Thoracic aorta (tissue), 2 donors: ENCODE results near the gene PNMA1. TPM values are rescaled to one million over a fixed set of nuclear protein-coding genes. Genes with fewer than 3 reads are reported as not detected.

Source experiments
- ATAC-seq: fragments of 150-250 bp; one replicate; pipeline ENCODE4 v1.8.0; 2017; ENCODE audit warnings: low read depth; ENCODE audit not compliant: insufficient number of reproducible peaks, low FRiP score
- DNase-seq: peaks from one replicate; pipeline ENCODE4 v3.0.0-alpha.2; 2020; ENCODE audit warnings: low spot score
- H3K27ac ChIP-seq, 2 donors: fragments of 200-600 bp; sonication (generic); 1 replicate in 1 of 2; 2 replicates in 1 of 2; pipeline ENCODE4 v1.5.1; 2016; ENCODE audit warnings: mild to moderate bottlenecking in 2 of 2, moderate library complexity in 2 of 2
- H3K27me3 ChIP-seq: fragments of 200-600 bp; sonication (generic); replicated peaks from 2 replicates; pipeline ENCODE4 v1.6.0; 2016; ENCODE audit warnings: mild to moderate bottlenecking; ENCODE audit not compliant: insufficient read depth
- H3K36me3 ChIP-seq: fragments of 200-600 bp; sonication (generic); one replicate; pipeline ENCODE4 v1.5.1; 2016
- H3K4me1 ChIP-seq, 2 donors: fragments of 200-600 bp; sonication (generic); 1 replicate in 1 of 2; 2 replicates in 1 of 2; pipeline versions ENCODE4 v1.5.1 to v1.6.0; 2016; ENCODE audit warnings: low read depth in 2 of 2, mild to moderate bottlenecking in 1 of 2; ENCODE audit not compliant: control insufficient read depth in 1 of 2
- H3K4me3 ChIP-seq: fragments of 200-600 bp; sonication (generic); 2 replicates; pipeline ENCODE4 v1.5.1; 2016; ENCODE audit warnings: mild to moderate bottlenecking
- H3K9me3 ChIP-seq: fragments of 200-600 bp; sonication (generic); 2 replicates; pipeline ENCODE4 v1.5.1; 2016
- total RNA-seq, 2 donors: library from RNA; depleted of rRNA; stranded (reverse); fragments of >200 nt; gene quantifications; one replicate each; pipeline versions ENCODE4 v1.1.0 to v1.2.3, GENCODE V29; 2016
- TF ChIP-seq, protein P1 (sequence below): fragments of 200-600 bp; sonication (generic); IDR thresholded peaks from one replicate; pipeline ENCODE4 v1.5.1; 2019; ENCODE audit warnings: antibody characterized with exemption

Gene PNMA1
- total RNA-seq, 2 donors from 2014 or later, result 27.3 to 37.4 TPM

DNA sequence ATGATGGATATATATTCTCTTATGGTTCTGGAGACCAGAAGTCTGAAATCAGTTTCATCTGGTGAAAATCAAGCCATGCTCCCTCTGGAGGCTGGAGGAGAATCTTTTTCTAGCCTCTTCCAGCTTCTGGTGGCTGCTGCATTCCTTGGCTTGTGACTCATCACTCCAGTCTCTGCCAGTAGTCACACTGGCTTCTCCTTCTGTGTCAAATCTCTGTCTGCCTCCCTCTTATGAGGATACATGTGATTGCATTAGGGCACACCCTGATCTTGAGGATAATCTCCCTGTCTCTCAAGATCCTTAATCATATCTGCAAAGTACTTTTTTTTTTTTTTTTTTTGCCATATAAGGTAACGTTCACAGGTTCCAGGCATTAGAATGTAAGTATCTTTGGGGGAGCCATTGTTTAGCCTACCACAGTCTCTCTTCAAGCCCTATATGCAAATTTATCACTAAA lies 51.7 kb downstream of the PNMA1 start:
- TF ChIP-seq, protein P1, sequence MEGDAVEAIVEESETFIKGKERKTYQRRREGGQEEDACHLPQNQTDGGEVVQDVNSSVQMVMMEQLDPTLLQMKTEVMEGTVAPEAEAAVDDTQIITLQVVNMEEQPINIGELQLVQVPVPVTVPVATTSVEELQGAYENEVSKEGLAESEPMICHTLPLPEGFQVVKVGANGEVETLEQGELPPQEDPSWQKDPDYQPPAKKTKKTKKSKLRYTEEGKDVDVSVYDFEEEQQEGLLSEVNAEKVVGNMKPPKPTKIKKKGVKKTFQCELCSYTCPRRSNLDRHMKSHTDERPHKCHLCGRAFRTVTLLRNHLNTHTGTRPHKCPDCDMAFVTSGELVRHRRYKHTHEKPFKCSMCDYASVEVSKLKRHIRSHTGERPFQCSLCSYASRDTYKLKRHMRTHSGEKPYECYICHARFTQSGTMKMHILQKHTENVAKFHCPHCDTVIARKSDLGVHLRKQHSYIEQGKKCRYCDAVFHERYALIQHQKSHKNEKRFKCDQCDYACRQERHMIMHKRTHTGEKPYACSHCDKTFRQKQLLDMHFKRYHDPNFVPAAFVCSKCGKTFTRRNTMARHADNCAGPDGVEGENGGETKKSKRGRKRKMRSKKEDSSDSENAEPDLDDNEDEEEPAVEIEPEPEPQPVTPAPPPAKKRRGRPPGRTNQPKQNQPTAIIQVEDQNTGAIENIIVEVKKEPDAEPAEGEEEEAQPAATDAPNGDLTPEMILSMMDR, result no peak
- no peaks in the 10 kb centered on the region for H3K9me3 ChIP-seq
- H3K4me3 ChIP-seq, result no peak overlapping the region
- H3K4me1 ChIP-seq, result no peaks in the 10 kb centered on the region
- DNase-seq (no peak), ATAC-seq (peak; percentile 84)
- H3K27ac ChIP-seq, result no peak overlapping the region
- peaks cover 7% of the 10 kb centered on the region for H3K36me3 ChIP-seq
- no peaks in the 10 kb centered on the region for H3K27me3 ChIP-seq

DNA sequence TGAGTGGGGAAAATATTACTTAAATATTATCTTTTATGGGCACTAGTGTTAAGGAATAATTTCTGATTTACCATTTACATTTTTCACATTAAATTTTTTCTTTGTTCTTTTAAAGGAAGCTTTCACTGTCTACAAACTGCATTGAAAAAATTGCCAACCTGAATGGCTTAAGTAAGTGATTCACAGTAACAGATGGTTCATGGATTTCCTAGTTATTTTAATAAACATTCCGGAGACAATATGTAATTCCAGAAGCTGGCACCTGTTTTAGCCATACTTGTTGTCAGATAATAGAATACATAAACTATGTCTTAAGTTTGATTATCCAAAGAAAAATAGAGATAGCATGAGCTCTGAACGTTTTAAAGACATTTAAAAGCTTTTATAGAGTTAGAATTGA lies 52.3 kb downstream of the PNMA1 start:
- H3K27ac ChIP-seq, result no peak overlapping the region
- peaks cover 7% of the 10 kb centered on the region for H3K36me3 ChIP-seq
- no peak for ATAC-seq
- H3K4me3 ChIP-seq, result no peak overlapping the region
- no peak for DNase-seq
- no peaks in the 10 kb centered on the region for H3K27me3 ChIP-seq
- H3K9me3 ChIP-seq, result no peaks in the 10 kb centered on the region
- no peaks in the 10 kb centered on the region for H3K4me1 ChIP-seq
- TF ChIP-seq, protein P1, result no peak

Other genes with a start within 250 kb of the PNMA1 start
- gene RIOX1, start 223.5 kb downstream of the PNMA1 start, total RNA-seq, result 10 to 100 TPM; 16.7 to 24.1 TPM
- gene ACOT1, start 177.2 kb downstream of the PNMA1 start, total RNA-seq, result 10 to 100 TPM in 1 of 2 donors, 1 to 10 TPM in 1; 5.6 to 18.5 TPM
- 1 to 10 TPM; 1.3 to 3.2 TPM for gene HEATR4, start 155.4 kb downstream of the PNMA1 start, total RNA-seq
- 10 to 100 TPM; 14.0 to 44.5 TPM for gene ACOT2, start 145.2 kb downstream of the PNMA1 start, total RNA-seq
- 1 to 10 TPM; 1.3 to 1.8 TPM for gene ACOT4, start 122.5 kb downstream of the PNMA1 start, total RNA-seq
- gene ACOT6, start 101.9 kb downstream of the PNMA1 start, total RNA-seq, result not detected
- gene DNAL1, start 69.4 kb downstream of the PNMA1 start, total RNA-seq, result 10 to 100 TPM; 13.0 to 20.7 TPM
- gene PTGR2, start 137.4 kb upstream of the PNMA1 start, total RNA-seq, result 1 to 10 TPM; 2.2 to 4.3 TPM
- gene ZNF410, start 172.5 kb upstream of the PNMA1 start, total RNA-seq, result 10 to 100 TPM; 55.0 to 61.4 TPM
- 1 to 10 TPM; 2.9 to 4.5 TPM for gene FAM161B, start 235.7 kb upstream of the PNMA1 start, total RNA-seq
- 10 to 100 TPM; 46.3 to 57.1 TPM for gene COQ6, start 235.9 kb upstream of the PNMA1 start, total RNA-seq